B cell (primary cell): ENCODE results near the gene FBXO8. TPM values are rescaled to one million over a fixed set of nuclear protein-coding genes. Genes with fewer than 3 reads are reported as not detected.

ENCODE experiments used
- ATAC-seq: fragments of 200-7000 bp; cut with Tn5 transposase; one replicate; pipeline ENCODE4 v1.10.0; 2021; ENCODE audit warnings: low read depth, mild to moderate bottlenecking, moderate number of reproducible peaks, moderate library complexity
- CTCF ChIA-PET: fragments of 350-600 bp; sonication (Branson Sonifier 250); formaldehyde crosslinking; loops from one replicate; lab custom pipeline; 2021; ENCODE audit warnings: antibody characterized with exemption, inconsistent platforms; lab: Charles Lee
- POLR2A ChIA-PET: fragments of 350-600 bp; sonication (Branson Sonifier 250); formaldehyde crosslinking; loops from one replicate; lab custom pipeline; 2021; ENCODE audit warnings: antibody characterized with exemption; lab: Charles Lee
- DNase-seq: peaks from one replicate; pipeline ENCODE4 v3.0.0; 2013
- H2AFZ ChIP-seq: 2 replicates; pipeline ENCODE4 v1.6.1; 2012; ENCODE audit warnings: mild to moderate bottlenecking, low read depth, low read length; ENCODE audit not compliant: insufficient read depth, poor library complexity, severe bottlenecking
- H3K27ac ChIP-seq, 2 donors: 1 replicate in 1 of 2; 2 replicates in 1 of 2; pipeline ENCODE4 v1.5.1; 2012 to 2013; ENCODE audit warnings: low read length in 2 of 2, mild to moderate bottlenecking in 2 of 2, moderate library complexity in 1 of 2
- H3K27me3 ChIP-seq, 4 experiments: fragments of 200-600 bp in 1 of 4; sonication (generic) in 1 of 4; replicated peaks in 1 of 4; 1 replicate in 2 of 4; 2 replicates in 2 of 4; pipeline versions ENCODE4 v1.6.1 to v1.7.0; 2013 to 2016; ENCODE audit warnings: low read length in 3 of 4, mild to moderate bottlenecking in 2 of 4, mixed read lengths in 1 of 4, moderate library complexity in 1 of 4; ENCODE audit not compliant: insufficient read depth in 4 of 4, control insufficient read depth in 3 of 4; ENCODE audit errors: control extremely low read depth in 1 of 4
- H3K36me3 ChIP-seq, 2 experiments: replicated peaks in 1 of 2; 1 replicate in 1 of 2; 2 replicates in 1 of 2; pipeline versions ENCODE4 v1.6.1 to v1.7.1; 2013; ENCODE audit warnings: low read length in 1 of 2; ENCODE audit not compliant: insufficient read depth in 2 of 2, control insufficient read depth in 1 of 2; ENCODE audit errors: control extremely low read depth in 1 of 2, extremely low read depth in 1 of 2
- H3K4me1 ChIP-seq, 2 donors: fragments of 200-600 bp in 1 of 2; sonication (generic) in 1 of 2; 1 replicate in 1 of 2; 2 replicates in 1 of 2; pipeline versions ENCODE4 v1.5.1 to v1.6.1; 2013 to 2017; ENCODE audit warnings: low read length in 2 of 2; ENCODE audit not compliant: control insufficient read depth in 2 of 2, insufficient read depth in 2 of 2
- H3K4me2 ChIP-seq: replicated peaks from 2 replicates; pipeline ENCODE3; 2012; ENCODE audit warnings: mild to moderate bottlenecking, low read depth, low read length; ENCODE audit not compliant: poor library complexity, severe bottlenecking
- H3K4me3 ChIP-seq, 5 experiments: fragments of 200-600 bp in 1 of 5; sonication (generic) in 1 of 5; 1 replicate in 3 of 5; 2 replicates in 2 of 5; pipeline versions ENCODE4 v1.5.1 to v1.7.0; 2011 to 2016; ENCODE audit warnings: low read length in 4 of 5, mild to moderate bottlenecking in 4 of 5, low read depth in 2 of 5, control low read depth in 1 of 5, moderate library complexity in 1 of 5; ENCODE audit not compliant: insufficient read depth in 1 of 5; ENCODE audit errors: control extremely low read depth in 1 of 5, extremely low read depth in 1 of 5
- H3K79me2 ChIP-seq: fragments of 200-600 bp; sonication (generic); one replicate; pipeline ENCODE4 v1.6.0; 2016; ENCODE audit warnings: low read length; ENCODE audit not compliant: control insufficient read depth, insufficient read depth
- H3K9ac ChIP-seq: fragments of 200-600 bp; sonication (generic); 2 replicates; pipeline ENCODE4 v1.6.1; 2017; ENCODE audit warnings: mild to moderate bottlenecking, low read length, moderate library complexity
- H3K9me3 ChIP-seq, 3 donors: one replicate each; pipeline versions ENCODE4 v1.6.1 to v1.7.1; 2013; ENCODE audit warnings: low read length in 2 of 3; ENCODE audit not compliant: control insufficient read depth in 2 of 3, insufficient read depth in 1 of 3; ENCODE audit errors: control extremely low read depth in 1 of 3
- H4K20me1 ChIP-seq: 2 replicates; pipeline ENCODE4 v1.6.0; 2012; ENCODE audit warnings: mild to moderate bottlenecking, low read length; ENCODE audit not compliant: insufficient read depth, control insufficient read depth, poor library complexity, severe bottlenecking
- H3K27ac Mint-ChIP-seq: one replicate; pipeline ENCODE4 v1.8.0; 2021; ENCODE audit warnings: mixed read lengths
- H3K27me3 Mint-ChIP-seq: one replicate; pipeline ENCODE4 v1.8.0; 2021; ENCODE audit warnings: mixed read lengths
- H3K4me1 Mint-ChIP-seq: one replicate; pipeline ENCODE4 v1.8.0; 2021; ENCODE audit warnings: mixed read lengths
- H3K4me3 Mint-ChIP-seq: one replicate; pipeline ENCODE4 v1.8.0; 2021; ENCODE audit warnings: mixed read lengths
- H3K9me3 Mint-ChIP-seq: one replicate; pipeline ENCODE4 v1.8.0; 2022; ENCODE audit warnings: mixed read lengths; ENCODE audit not compliant: insufficient read depth
- CTCF ChIP-seq: fragments of 200-600 bp; IDR thresholded peaks from one replicate; pipeline ENCODE4 v1.8.0; 2022; ENCODE audit warnings: antibody characterized with exemption, mild to moderate bottlenecking
- EZH2 ChIP-seq: IDR thresholded peaks from 2 replicates; pipeline ENCODE4 v1.6.1; 2012; ENCODE audit warnings: borderline replicate concordance, low read depth, mild to moderate bottlenecking, moderate library complexity, low read length; ENCODE audit not compliant: insufficient read depth, poor library complexity, severe bottlenecking
- WGBS: methylation state at CpG from one replicate; pipeline ENCODE4 v1.1.5; 2013; ENCODE audit warnings: missing lambda C conversion rate; ENCODE audit not compliant: insufficient coverage; 5-methylcytosine and 5-hydroxymethylcytosine counted together
- intact Hi-C: fragments of 100-400 bp; cut with micrococcal nuclease; formaldehyde crosslinking; loops from one replicate; pipeline ENCODE4 v1.10.0; 2022
- polyA plus RNA-seq: library from polyadenylated mRNA; depleted of rRNA; stranded (reverse); fragments of >200 nt; gene quantifications from 2 replicates; pipeline ENCODE4 v1.2.3, GENCODE V29; 2012
- total RNA-seq, 2 donors: library from RNA; stranded (reverse); fragments of 120-200 nt in 1 of 2; gene quantifications; 1 replicate in 1 of 2; 2 replicates in 1 of 2; pipeline versions ENCODE4 v1.2.3 to v1.2.4, GENCODE V29; 2013 to 2022

Gene FBXO8
- total and polyA plus RNA-seq, 2 donors (not counting 1 experiment from before 2014, with no cell fraction given): 11.6 to 22.4 TPM

DNA sequence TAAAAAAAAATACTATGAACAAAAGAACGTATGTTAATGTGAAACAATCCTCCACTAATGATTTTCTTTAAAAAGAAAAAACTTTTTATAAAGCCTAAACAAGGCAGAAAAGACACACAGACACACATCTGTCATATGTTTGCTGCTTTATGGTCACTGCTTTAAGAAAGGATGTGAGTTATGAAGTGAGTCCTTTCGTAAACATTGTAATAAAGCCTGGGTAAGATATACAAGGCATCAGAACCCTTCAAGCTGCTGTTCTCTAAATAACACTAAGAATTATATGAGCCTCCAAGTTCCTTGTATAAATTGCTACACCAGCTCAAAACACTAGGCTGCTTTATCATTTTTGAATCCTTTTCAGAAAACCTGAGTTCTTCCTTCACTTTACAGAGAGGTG, 81.6 kb downstream of the FBXO8 start:
- DNase-seq (no peak), ATAC-seq (no peak)
- Mint-ChIP-seq H3K27ac (no peak overlapping the region), H3K4me1 (no peaks in the 10 kb centered on the region), H3K27me3 (peaks cover 15% of the 10 kb centered on the region), H3K9me3 (no peaks in the 10 kb centered on the region), H3K4me3 (no peak overlapping the region)
- intact Hi-C loops: no loop called here
- Histone ChIP-seq H3K79me2 (no peaks in the 10 kb centered on the region), H3K9me3 (no peaks in the 10 kb centered on the region), H3K4me3 (no peak overlapping the region), H3K36me3 (no peaks in the 10 kb centered on the region), H4K20me1 (no peaks in the 10 kb centered on the region), H3K4me2 (no peak overlapping the region), H3K4me1 (no peaks in the 10 kb centered on the region), H3K27me3 (peaks cover 0 to 4% (median 1%) of the 10 kb centered on the region in 4 experiments), H2AFZ (no peak overlapping the region), H3K9ac (no peak overlapping the region), H3K27ac (no peak overlapping the region)
- TF ChIP-seq EZH2 (no peak), CTCF (no peak)
- POLR2A ChIA-PET: no interaction called here
- CTCF ChIA-PET: no interaction called here
- WGBS: no CpG with 5 or more reads among the region's 2 CpGs

DNA sequence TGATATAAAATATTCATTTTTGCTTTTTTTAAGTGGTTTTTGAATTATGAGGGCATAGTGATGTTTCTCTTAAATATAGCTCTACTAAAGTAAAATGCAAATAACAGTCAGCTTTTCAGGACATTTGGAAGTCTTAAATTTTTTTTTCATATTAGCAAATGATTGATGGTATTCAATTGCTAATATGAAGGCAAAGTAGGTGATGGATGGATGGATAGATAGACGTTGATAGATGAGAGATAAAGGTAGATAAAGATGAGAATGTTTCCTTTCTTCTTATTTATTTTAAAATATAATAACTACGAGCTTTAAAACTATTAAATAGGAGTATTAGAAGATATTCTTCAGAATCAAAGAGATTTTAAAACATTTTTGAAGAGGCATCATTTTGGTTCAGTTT, 83.7 kb downstream of the FBXO8 start:
- Mint-ChIP-seq H3K27ac (no peak overlapping the region), H3K4me1 (no peaks in the 10 kb centered on the region), H3K9me3 (no peaks in the 10 kb centered on the region), H3K4me3 (no peak overlapping the region), H3K27me3 (peaks cover 11% of the 10 kb centered on the region)
- no peak overlapping the region for H3K27ac ChIP-seq
- no peak for TF ChIP-seq CTCF
- TF ChIP-seq EZH2: no peak
- ATAC-seq (no peak), DNase-seq (no peak)
- H3K79me2 ChIP-seq: no peaks in the 10 kb centered on the region
- intact Hi-C loops: no loop called here
- no peaks in the 10 kb centered on the region for H3K36me3 ChIP-seq
- H3K4me3 ChIP-seq: no peak overlapping the region
- H3K4me1 ChIP-seq: no peaks in the 10 kb centered on the region
- H3K9ac ChIP-seq: no peak overlapping the region
- no CpG with 5 or more reads among the region's 2 CpGs for WGBS
- H2AFZ ChIP-seq: no peak overlapping the region
- no peaks in the 10 kb centered on the region for H4K20me1 ChIP-seq
- H3K4me2 ChIP-seq: no peak overlapping the region
- POLR2A ChIA-PET: no interaction called here
- H3K27me3 ChIP-seq: peaks cover 0 to 4% (median 1%) of the 10 kb centered on the region in 4 experiments
- CTCF ChIA-PET: no interaction called here
- H3K9me3 ChIP-seq: no peaks in the 10 kb centered on the region
